Fibroblast of skin of left quadriceps (primary cell): Measurements from ENCODE around the gene CPNE6.

ENCODE experiments used
- DNase-seq, 2 experiments: peaks; one replicate each; pipeline ENCODE4 v3.0.0-alpha.2; 2013; ENCODE audit warnings: low read depth in 2 of 2

CPNE6 gene

DNA sequence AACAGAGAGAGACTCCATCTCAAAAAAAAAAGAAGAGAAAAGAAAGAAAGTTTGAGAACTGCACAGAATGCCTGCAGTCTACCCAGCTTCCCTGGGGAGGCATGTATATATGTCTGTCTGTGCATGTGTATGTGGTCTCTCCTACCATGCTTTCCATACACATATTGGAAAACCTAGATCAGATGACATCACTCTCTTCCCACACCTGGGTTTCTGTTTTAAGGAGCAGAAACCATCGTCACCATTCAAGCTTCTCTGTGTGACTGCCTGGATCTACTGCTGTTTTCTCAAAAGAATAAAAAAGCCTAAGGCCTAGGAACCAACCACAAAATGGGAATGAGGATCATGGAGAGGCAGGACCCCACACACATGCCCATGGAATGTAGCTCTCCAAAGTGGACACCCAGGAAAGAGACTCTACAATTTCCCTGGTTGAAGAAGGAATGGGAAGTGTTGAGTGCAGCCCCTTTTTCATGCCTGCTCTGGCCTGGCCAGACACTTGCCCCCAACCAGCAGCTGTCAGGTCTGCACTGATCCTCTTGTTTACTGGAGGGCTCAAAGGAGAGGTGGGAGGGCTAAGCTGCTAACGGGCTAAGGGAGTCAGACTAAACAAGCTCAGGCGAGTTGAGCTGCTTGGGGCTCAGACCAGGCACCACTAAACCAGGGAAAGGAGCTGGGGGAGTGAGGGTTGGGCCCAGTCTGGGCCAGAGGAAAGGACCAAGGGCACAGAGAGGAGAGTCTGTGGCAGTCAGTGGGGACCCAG, 15.0 kb downstream of the CPNE6 start:
- no peak for DNase-seq

- no peak for DNase-seq
Observed at GRCh38 chr14:24087004-24087403, 15.6 kb downstream of the CPNE6 start.

GRCh38 chr14:24088095-24088494, 16.7 kb downstream of the CPNE6 start:
- no peak for DNase-seq

- no peak for DNase-seq
Observed at GRCh38 chr14:24089890-24090289, 18.5 kb downstream of the CPNE6 start.

- no peak for DNase-seq
Observed at GRCh38 chr14:24092110-24092504, 20.7 kb downstream of the CPNE6 start.

- no peak for DNase-seq
Observed at GRCh38 chr14:24092505-24093206, 21.3 kb downstream of the CPNE6 start.

DNA sequence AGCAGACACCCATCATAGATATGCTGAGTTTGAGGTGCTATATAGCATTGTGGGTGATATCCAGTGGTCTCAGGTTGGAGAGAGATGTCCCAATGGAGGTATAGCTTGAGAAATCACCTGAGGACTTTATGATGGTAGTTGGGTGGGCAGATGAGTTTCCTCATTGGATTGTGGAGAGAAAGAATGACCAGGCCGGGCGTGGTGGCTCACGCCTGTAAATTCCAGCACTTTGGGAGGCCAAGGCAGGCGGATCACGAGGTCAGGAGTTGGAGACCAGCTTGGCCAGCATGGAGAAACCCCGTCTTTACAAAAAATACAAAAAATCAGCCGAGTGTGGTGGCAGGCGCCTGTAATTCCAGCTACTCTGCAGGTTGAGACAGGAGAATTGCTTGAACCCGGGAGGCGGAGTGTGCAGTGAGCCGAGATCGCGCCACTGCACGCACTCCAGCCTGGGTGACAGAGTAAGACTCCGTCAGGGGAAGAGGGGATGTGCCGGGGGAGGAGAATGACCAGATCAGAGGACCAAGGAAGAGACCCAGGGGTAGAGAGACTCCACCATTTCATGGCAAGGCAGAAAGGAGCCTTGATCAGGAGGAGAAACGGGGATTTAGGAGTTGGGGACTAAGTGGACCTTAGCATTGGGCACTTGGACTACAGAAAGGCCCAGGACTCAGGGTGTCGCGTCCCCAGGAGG, 22.0 kb downstream of the CPNE6 start:
- no peak for DNase-seq

DNA sequence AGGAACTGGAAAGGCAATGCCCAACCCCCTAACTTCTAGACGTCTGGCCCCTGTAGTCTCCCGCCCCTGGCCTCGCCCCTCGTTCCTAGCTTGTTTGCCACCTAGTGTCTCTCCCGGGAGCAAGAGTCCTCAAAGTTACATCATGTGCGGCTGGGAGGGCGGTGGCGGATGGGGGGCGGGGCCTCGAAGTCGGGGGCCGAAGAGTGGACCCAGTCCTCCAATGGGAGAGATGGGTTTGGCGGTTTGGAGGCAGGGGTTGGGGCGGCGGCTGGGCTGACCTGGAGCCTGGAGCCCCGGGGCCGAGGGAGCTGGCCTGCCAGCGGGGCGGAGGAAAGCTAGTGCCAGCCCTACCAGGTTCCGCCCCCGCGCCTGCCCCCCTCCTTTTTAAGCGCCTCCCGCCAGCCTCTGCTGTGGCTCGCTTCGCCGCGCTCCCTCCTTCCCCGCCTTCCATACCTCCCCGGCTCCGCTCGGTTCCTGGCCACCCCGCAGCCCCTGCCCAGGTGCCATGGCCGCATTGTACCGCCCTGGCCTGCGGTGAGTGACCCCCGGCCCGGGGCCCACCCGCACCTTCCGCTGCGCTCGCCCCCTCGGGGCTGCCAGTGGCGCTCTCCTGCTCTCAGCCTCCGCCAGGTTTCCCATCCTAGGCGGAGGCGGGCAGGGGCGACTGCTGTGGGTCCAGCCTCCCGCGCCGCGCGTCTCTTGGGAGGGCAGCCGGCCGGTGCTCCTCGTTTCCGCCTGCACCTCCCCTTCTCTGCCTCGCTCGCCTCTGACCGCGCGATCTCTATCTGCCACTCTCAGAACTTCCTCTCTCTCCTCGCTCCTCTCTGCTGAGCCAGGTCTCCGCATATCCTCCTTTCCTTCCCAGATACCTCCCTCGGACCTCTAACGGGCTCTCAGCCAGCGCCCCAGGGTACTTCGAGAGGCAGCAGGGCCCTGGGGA, 22.8 kb downstream of the CPNE6 start, which contains the start of gene PCK2:
Gene PCK2 (plus strand): TSS at position 411 of the 940 bp plus-strand sequence. CDS start 95 bp downstream, at position 506.
- DNase-seq, result peak; percentile 94 to 95

DNA sequence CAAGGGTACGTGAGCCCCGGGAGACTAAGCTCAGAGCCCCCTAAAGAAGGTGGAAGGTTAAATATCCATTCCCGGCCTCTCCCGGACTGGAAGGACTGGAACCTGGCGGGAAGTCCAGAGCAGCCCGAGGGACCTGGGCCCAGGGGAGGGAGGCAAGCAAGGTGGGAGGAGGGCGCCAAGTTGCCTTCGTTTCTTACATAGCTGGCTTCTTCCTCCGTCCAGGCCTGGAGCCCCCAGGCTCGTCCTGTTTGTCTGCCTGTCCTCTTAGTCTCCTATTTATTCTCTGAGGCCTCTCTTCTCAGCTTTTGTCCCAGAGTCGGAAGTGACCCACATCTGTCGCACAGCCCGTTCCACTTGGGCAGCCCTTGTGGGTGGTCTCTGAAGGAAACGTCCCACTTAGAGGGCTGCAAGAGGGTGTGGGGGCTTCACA, 23.5 kb downstream of the CPNE6 start:
- DNase-seq, result no peak

DNA sequence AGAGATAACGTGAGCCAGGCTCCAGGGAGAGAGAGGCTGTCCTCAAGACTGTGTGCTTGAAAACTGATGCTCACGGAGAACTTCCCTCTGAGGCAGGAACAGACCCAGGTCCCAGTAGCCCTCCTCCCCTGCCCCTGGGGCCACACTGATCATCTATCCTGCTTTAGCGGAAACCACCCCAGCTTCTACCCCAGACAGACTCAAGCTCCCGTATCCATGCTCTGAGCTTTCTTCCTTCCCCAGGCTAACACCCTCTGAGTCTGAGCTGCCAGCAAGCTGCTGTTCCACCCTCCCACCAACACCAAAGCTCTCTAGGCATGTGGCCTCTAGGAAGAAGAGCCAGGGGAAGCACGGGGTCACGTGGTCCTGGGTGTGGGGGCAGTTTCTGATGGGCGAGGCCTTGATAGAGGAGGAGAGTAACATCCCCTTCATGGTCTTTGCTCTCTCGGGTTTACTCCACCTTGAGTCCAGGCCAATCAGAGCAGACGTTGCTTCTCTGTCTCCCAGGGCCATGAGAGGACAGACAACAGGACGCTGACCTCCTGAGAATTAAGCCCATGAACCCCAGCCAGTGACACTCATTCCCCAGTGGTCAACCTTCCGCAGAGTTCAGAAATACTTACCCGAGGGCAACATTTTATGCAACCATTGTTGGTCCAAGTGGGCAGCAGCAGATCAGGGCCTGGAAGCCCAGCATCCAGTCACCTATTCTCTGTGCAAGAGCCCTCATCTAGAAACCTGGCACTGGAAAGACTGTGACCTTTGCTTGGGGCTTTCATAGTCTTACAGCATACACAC, 24.1 kb downstream of the CPNE6 start:
- no peak for DNase-seq

GRCh38 chr14:24096545-24097181, 25.3 kb downstream of the CPNE6 start:
- no peak for DNase-seq

- DNase-seq, result no peak
Observed at GRCh38 chr14:24098229-24098926, 27.0 kb downstream of the CPNE6 start.

GRCh38 chr14:24098927-24099813, 27.8 kb downstream of the CPNE6 start:
- DNase-seq, result no peak

GRCh38 chr14:24100197-24100981, 29.0 kb downstream of the CPNE6 start:
- DNase-seq, result no peak

DNA sequence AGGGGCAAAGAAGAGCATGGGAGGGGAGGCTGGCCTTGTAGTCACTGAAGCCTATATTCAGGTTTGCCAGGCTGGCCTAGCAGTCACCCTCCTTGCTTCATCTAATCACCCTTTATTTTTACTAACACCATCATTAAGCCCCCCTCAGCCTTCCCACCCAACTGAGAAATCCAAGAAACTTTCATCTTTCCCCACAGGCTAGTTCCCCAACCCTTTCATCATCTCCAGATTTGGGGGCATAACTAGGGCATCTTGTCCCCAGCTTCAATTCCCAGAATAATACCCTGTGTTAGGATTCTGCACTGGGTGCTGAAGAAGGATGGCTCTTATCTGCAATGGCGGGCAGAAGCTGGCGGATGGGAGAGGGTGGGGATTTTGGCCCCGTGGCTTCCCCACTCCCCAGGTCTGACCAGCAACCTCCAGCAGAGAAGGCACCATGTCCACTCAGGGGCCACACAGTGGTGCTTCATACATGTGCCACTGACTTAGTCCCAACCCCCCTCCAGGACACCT, 29.7 kb downstream of the CPNE6 start:
- DNase-seq, result no peak

GRCh38 chr14:24102357-24103048, 31.1 kb downstream of the CPNE6 start:
- DNase-seq, result no peak

- DNase-seq, result no peak
Observed at GRCh38 chr14:24103451-24103850, 32.1 kb downstream of the CPNE6 start.
